A549 (cell line): ENCODE data around the gene CDH11.

Source experiments
- CHD2 ChIP-seq: fragments of 150-350 bp; IDR thresholded peaks from 2 replicates; pipeline ENCODE4 v1.6.1; 2014; ENCODE audit warnings: low read length; ENCODE audit not compliant: partially characterized antibody
- NPAS2 ChIP-seq: fragments of 250-450 bp; sonication (Bioruptor Pico); IDR thresholded peaks from 2 replicates; pipeline ENCODE4 v1.8.0; 2022; ENCODE audit warnings: mild to moderate bottlenecking, moderate library complexity, borderline replicate concordance
- RAD21 ChIP-seq, 2 experiments: fragments of >200 bp in 1 of 2; sonication (Bioruptor Twin) in 1 of 2; formaldehyde crosslinking in 1 of 2; IDR thresholded peaks in 1 of 2; conservative IDR thresholded peaks in 1 of 2; 2 replicates in 1 of 2; 3 replicates in 1 of 2; pipeline ENCODE4 v1.6.1; 2012 to 2018; ENCODE audit warnings: inconsistent platforms in 1 of 2
- SREBF2 ChIP-seq: fragments of 450-650 bp; IDR thresholded peaks from 2 replicates; pipeline ENCODE4 v1.6.1; 2014; ENCODE audit warnings: mild to moderate bottlenecking, moderate library complexity
- TF ChIP-seq, protein P1 (sequence below): fragments of >200 bp; sonication (Bioruptor Twin); formaldehyde crosslinking; IDR thresholded peaks from 3 replicates; pipeline ENCODE4 v1.5.1; 2016
- TF ChIP-seq, protein P2 (sequence below): fragments of 200-600 bp; sonication (generic); IDR thresholded peaks from 2 replicates; pipeline ENCODE4 v1.6.1; 2016; ENCODE audit warnings: antibody characterized with exemption, mild to moderate bottlenecking, moderate library complexity

DNA sequence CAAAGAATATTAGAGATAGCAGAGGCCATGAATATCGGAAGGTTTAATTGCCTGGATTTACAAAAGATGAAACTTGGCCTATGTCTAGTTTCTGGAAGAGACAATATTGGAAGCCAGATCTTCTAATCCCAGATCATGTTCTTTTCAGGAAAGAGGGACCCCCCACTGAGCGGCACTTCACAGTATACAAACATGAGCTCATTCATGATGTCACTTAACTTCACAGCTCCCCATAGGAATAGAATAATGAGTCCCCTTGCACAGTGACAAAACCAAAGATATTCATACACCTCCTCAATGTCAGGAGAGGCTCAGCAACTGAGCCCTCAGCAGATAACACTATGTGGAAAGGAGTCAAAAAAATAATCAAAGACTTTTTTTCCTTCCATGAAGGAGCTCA is 147.5 kb downstream of the CDH11 start:
- no peak for TF ChIP-seq NPAS2
- TF ChIP-seq, protein P1, sequence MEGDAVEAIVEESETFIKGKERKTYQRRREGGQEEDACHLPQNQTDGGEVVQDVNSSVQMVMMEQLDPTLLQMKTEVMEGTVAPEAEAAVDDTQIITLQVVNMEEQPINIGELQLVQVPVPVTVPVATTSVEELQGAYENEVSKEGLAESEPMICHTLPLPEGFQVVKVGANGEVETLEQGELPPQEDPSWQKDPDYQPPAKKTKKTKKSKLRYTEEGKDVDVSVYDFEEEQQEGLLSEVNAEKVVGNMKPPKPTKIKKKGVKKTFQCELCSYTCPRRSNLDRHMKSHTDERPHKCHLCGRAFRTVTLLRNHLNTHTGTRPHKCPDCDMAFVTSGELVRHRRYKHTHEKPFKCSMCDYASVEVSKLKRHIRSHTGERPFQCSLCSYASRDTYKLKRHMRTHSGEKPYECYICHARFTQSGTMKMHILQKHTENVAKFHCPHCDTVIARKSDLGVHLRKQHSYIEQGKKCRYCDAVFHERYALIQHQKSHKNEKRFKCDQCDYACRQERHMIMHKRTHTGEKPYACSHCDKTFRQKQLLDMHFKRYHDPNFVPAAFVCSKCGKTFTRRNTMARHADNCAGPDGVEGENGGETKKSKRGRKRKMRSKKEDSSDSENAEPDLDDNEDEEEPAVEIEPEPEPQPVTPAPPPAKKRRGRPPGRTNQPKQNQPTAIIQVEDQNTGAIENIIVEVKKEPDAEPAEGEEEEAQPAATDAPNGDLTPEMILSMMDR, result no peak
- no peak for TF ChIP-seq RAD21 (conservative IDR thresholded peaks at IDR 0.05 in 1 of 2, IDR thresholded peaks at IDR 0.05 in 1 of 2)
- TF ChIP-seq, protein P2, sequence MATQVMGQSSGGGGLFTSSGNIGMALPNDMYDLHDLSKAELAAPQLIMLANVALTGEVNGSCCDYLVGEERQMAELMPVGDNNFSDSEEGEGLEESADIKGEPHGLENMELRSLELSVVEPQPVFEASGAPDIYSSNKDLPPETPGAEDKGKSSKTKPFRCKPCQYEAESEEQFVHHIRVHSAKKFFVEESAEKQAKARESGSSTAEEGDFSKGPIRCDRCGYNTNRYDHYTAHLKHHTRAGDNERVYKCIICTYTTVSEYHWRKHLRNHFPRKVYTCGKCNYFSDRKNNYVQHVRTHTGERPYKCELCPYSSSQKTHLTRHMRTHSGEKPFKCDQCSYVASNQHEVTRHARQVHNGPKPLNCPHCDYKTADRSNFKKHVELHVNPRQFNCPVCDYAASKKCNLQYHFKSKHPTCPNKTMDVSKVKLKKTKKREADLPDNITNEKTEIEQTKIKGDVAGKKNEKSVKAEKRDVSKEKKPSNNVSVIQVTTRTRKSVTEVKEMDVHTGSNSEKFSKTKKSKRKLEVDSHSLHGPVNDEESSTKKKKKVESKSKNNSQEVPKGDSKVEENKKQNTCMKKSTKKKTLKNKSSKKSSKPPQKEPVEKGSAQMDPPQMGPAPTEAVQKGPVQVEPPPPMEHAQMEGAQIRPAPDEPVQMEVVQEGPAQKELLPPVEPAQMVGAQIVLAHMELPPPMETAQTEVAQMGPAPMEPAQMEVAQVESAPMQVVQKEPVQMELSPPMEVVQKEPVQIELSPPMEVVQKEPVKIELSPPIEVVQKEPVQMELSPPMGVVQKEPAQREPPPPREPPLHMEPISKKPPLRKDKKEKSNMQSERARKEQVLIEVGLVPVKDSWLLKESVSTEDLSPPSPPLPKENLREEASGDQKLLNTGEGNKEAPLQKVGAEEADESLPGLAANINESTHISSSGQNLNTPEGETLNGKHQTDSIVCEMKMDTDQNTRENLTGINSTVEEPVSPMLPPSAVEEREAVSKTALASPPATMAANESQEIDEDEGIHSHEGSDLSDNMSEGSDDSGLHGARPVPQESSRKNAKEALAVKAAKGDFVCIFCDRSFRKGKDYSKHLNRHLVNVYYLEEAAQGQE, result no peak
- TF ChIP-seq SREBF2, result no peak
- no peak for TF ChIP-seq CHD2
